ENCODE measurements around the gene H2BW2. TPM values are rescaled to one million over a fixed set of nuclear protein-coding genes. Genes with fewer than 3 reads are reported as not detected.

H2BW2 gene
- not detected for total RNA-seq
- not detected for polyA plus RNA-seq
- long read RNA-seq, donor 1, result 0 reads
- long read RNA-seq, donor 2, result 0 reads
- long read RNA-seq, donor 3, result 0 reads

- H3K4me3 ChIP-seq, result no peak within 1 kb of the TSS
- H3K4me1 ChIP-seq, result no peaks in the 10 kb centered on the region
- peaks cover 0 to 55% (median 0%) of the 10 kb centered on the region in 7 donors for H3K27me3 ChIP-seq
- WGBS, 2 donors, result 91 to 93% methylated on average over 37 to 39 of the region's 39 CpGs
- DNase-seq (no peak), ATAC-seq (no peak)
- intact Hi-C loops (cut with DNase I), result no loop called here
- H3K36me3 ChIP-seq, result no peaks in the 10 kb centered on the region
- TF ChIP-seq CTCF (IDR thresholded peaks at IDR 0.05), result no peak
- no peak within 1 kb of the TSS for H3K27ac ChIP-seq
- peaks cover 0 to 8% (median 0%) of the 10 kb centered on the region in 11 donors for H3K9me3 ChIP-seq
Observed at GRCh38 chrX:104039689-104040505, at the start of gene H2BW2. Gene H2BW2 (plus strand): TSS chrX:104039956. CDS start chrX:104039995, 39 bp downstream.

- no peak overlapping the region for H3K4me3 ChIP-seq
- no peak for DNase-seq
- no peaks in the 10 kb centered on the region for H3K9me3 ChIP-seq
- H3K4me1 ChIP-seq, result no peaks in the 10 kb centered on the region
- 55 to 57% methylated on average over 5 of the region's 5 CpGs for WGBS, 2 donors
- no peak overlapping the region for H3K27ac ChIP-seq
- TF ChIP-seq CTCF (IDR thresholded peaks at IDR 0.05), result no peak
- no peak for ATAC-seq
- H3K27me3 ChIP-seq, result peaks cover 0 to 42% (median 0%) of the 10 kb centered on the region in 7 donors
- no peaks in the 10 kb centered on the region for H3K36me3 ChIP-seq
- intact Hi-C loops (cut with DNase I), result no loop called here
Observed at GRCh38 chrX:103999234-103999633, 40.5 kb upstream of the H2BW2 start.

- DNase-seq, result no peak
- Histone ChIP-seq H3K27me3 (peaks cover 0 to 40% (median 0%) of the 10 kb centered on the region in 7 donors), H3K27ac (no peak overlapping the region), H3K4me1 (no peaks in the 10 kb centered on the region), H3K36me3 (no peaks in the 10 kb centered on the region), H3K9me3 (peaks cover 0 to 10% (median 0%) of the 10 kb centered on the region in 11 donors), H3K4me3 (no peak overlapping the region)
- no peak for ATAC-seq
- WGBS, 2 donors, result 70 to 76% methylated on average over 5 of the region's 5 CpGs
- no peak for TF ChIP-seq CTCF (IDR thresholded peaks at IDR 0.05)
- intact Hi-C loops (cut with DNase I), result no loop called here
Observed at GRCh38 chrX:104008831-104009230, 30.9 kb upstream of the H2BW2 start.

- Histone ChIP-seq H3K4me3 (no peak overlapping the region), H3K27me3 (peaks cover 0 to 22% (median 0%) of the 10 kb centered on the region in 7 donors), H3K9me3 (peaks cover 0 to 18% (median 0%) of the 10 kb centered on the region in 11 donors), H3K36me3 (no peaks in the 10 kb centered on the region), H3K4me1 (no peaks in the 10 kb centered on the region), H3K27ac (no peak overlapping the region)
- ATAC-seq (no peak), DNase-seq (no peak)
- TF ChIP-seq CTCF (IDR thresholded peaks at IDR 0.05), result no peak
- intact Hi-C loops (cut with DNase I), result no loop called here
- 91 to 93% methylated on average over 24 of the region's 24 CpGs for WGBS, 2 donors
Observed at GRCh38 chrX:104013158-104013557, 26.6 kb upstream of the H2BW2 start.

All from heart right ventricle (tissue), 16 donors.